Nephron progenitor cell (in vitro differentiated cells): ENCODE measurements around the gene ANKRD20A1.
"Not testable (repeated sequence)": the region's sequence is repeated elsewhere in the genome, so short reads cannot be mapped to it uniquely, and the experiment has no call there.

Source experiments
- DNase-seq: peaks from one replicate; pipeline ENCODE4 v3.0.0; 2021
- H3K27ac Mint-ChIP-seq: 2 replicates; pipeline ENCODE4 v1.8.0; 2021; ENCODE audit warnings: mild to moderate bottlenecking, moderate library complexity, mixed read lengths
- H3K27me3 Mint-ChIP-seq: 2 replicates; pipeline ENCODE4 v1.8.0; 2021; ENCODE audit warnings: mild to moderate bottlenecking, low read depth, mixed read lengths; ENCODE audit not compliant: poor library complexity
- H3K36me3 Mint-ChIP-seq: 2 replicates; pipeline ENCODE4 v1.8.0; 2021; ENCODE audit warnings: low read depth, mixed read lengths
- H3K4me1 Mint-ChIP-seq: 2 replicates; pipeline ENCODE4 v1.8.0; 2021; ENCODE audit warnings: mixed read lengths
- H3K4me3 Mint-ChIP-seq: 2 replicates; pipeline ENCODE4 v1.8.0; 2021; ENCODE audit warnings: mild to moderate bottlenecking, moderate library complexity, mixed read lengths
- H3K9me3 Mint-ChIP-seq: 2 replicates; pipeline ENCODE4 v1.8.0; 2021; ENCODE audit warnings: mild to moderate bottlenecking, moderate library complexity, mixed read lengths

The ANKRD20A1 gene

DNA sequence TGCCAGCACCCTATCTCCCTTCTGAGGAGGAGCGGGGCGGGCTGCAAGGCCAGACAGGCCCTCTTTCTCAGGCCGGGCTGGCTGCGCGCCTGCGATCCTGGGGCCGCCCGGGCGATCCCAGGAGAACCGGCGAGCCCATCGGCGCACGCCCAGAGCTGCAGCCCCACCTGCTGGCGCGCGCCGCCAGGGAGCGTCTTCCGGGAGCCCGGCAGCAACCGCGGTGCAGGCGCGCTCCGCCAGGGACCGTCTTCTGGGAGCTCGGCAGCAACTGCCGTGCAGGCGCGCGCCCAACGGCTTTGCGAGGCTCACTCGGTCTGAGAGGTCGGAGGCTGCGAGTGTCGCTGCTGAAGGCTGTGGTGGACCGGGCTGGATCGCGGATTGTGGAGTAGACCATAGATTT, at the start of gene ANKRD20A1:
ANKRD20A1 (plus strand) TSS at position 61 of the 400 bp plus-strand sequence. CDS start 496 bp downstream, outside the sequence.
- not testable (repeated sequence) for DNase-seq, H3K27me3 Mint-ChIP-seq, H3K4me1 Mint-ChIP-seq, H3K9me3 Mint-ChIP-seq, H3K4me3 Mint-ChIP-seq, H3K27ac Mint-ChIP-seq, H3K36me3 Mint-ChIP-seq

DNA sequence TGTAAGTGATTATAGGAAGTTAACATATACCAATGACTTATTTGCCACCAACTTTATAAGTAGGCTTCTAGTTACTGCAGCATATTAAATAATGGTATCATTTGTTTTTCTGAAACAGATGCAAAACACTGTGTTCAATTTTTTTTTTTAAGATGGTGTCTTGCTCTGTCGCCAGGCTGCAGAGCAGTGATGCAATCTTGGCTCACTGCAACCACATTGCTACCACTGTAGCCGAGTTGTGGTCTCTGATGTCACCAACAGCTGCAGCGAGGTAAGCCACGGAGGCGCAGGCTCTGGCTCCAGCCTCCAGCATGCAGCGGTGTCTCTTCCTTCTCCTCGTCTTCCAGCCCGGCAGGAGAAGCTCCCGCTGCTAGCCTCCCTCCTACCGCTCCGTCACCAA, 26.6 kb upstream of the ANKRD20A1 start:
- H3K4me3 Mint-ChIP-seq, DNase-seq, H3K27me3 Mint-ChIP-seq, H3K9me3 Mint-ChIP-seq, H3K4me1 Mint-ChIP-seq, H3K36me3 Mint-ChIP-seq, H3K27ac Mint-ChIP-seq: not testable (repeated sequence)
